Right lobe of liver (tissue), 4 donors: ENCODE data around the gene ZNF362.

Source experiments
- CTCF ChIP-seq, 4 donors: fragments of 200-600 bp in 3 of 4; fragments of 450-650 bp in 1 of 4; IDR thresholded peaks; one replicate each; pipeline versions ENCODE4 v1.5.1 to v1.8.0; 2016 to 2022; ENCODE audit warnings: antibody characterized with exemption in 4 of 4, mild to moderate bottlenecking in 2 of 4
- POLR2A ChIP-seq: fragments of 450-650 bp; IDR thresholded peaks from one replicate; pipeline ENCODE4 v1.6.1; 2017; ENCODE audit warnings: antibody characterized with exemption, mild to moderate bottlenecking
- donor health status: DM: no; HTN: no; CAD: no.
- donor health status: DM: no; HTN: no; CAD: no.
- donor health status: DM: no; HTN: yes; CAD: no.

GRCh38 chr1:33267468-33268205, 11.3 kb downstream of the ZNF362 start:
- TF ChIP-seq POLR2A (no peak), CTCF (IDR thresholded peaks at IDR 0.05) (no peak)
